Ishikawa (cell line): ENCODE results near the gene EXOC4.

ENCODE experiments used
- CEBPB ChIP-seq: IDR thresholded peaks from 2 replicates; pipeline ENCODE4 v1.6.1; 2012
- CREB1 ChIP-seq: IDR thresholded peaks from 2 replicates; pipeline ENCODE4 v1.6.1; 2012; ENCODE audit warnings: low read depth
- EGR1 ChIP-seq: IDR thresholded peaks from 2 replicates; pipeline ENCODE4 v1.6.1; 2012
- EP300 ChIP-seq: IDR thresholded peaks from 2 replicates; pipeline ENCODE4 v1.6.1; 2012; ENCODE audit warnings: borderline replicate concordance
- FOXM1 ChIP-seq: IDR thresholded peaks from 2 replicates; pipeline ENCODE4 v1.6.1; 2012; ENCODE audit warnings: low read depth, borderline replicate concordance
- MAX ChIP-seq: IDR thresholded peaks from 2 replicates; pipeline ENCODE4 v1.6.1; 2012
- NFIC ChIP-seq: IDR thresholded peaks from 2 replicates; pipeline ENCODE4 v1.6.1; 2012
- RAD21 ChIP-seq: IDR thresholded peaks from 2 replicates; pipeline ENCODE4 v1.6.1; 2012; ENCODE audit warnings: low read depth
- TAF1 ChIP-seq: IDR thresholded peaks from 2 replicates; pipeline ENCODE4 v1.6.1; 2012; ENCODE audit warnings: low read depth, mild to moderate bottlenecking
- TCF12 ChIP-seq: IDR thresholded peaks from 2 replicates; pipeline ENCODE4 v1.6.1; 2012; ENCODE audit warnings: low read depth
- TEAD4 ChIP-seq: IDR thresholded peaks from 2 replicates; pipeline ENCODE4 v1.6.1; 2012
- USF1 ChIP-seq: IDR thresholded peaks from 2 replicates; pipeline ENCODE4 v1.6.1; 2012
- YY1 ChIP-seq: IDR thresholded peaks from 2 replicates; pipeline ENCODE4 v1.6.1; 2012; ENCODE audit warnings: low read depth
- ZBTB7A ChIP-seq: IDR thresholded peaks from 2 replicates; pipeline ENCODE4 v1.6.1; 2012; ENCODE audit warnings: low read depth
- TF ChIP-seq, protein P1 (sequence below): IDR thresholded peaks from 2 replicates; pipeline ENCODE4 v1.6.1; 2012; ENCODE audit warnings: low read depth, mild to moderate bottlenecking

EXOC4 gene

GRCh38 chr7:133859871-133860450 lies 607.1 kb downstream of the EXOC4 start:
- TF ChIP-seq NFIC (no peak), EGR1 (no peak), TCF12 (no peak), TAF1 (no peak), TEAD4 (no peak), EP300 (no peak), USF1 (no peak), FOXM1 (no peak), RAD21 (no peak), CREB1 (no peak), YY1 (no peak), CEBPB (no peak), ZBTB7A (no peak)

- TF ChIP-seq CEBPB (no peak), YY1 (no peak), TAF1 (no peak), TCF12 (no peak), MAX (no peak), EGR1 (no peak), FOXM1 (no peak), USF1 (no peak), TEAD4 (no peak), NFIC (no peak), ZBTB7A (no peak), EP300 (no peak)
- TF ChIP-seq, protein P1, sequence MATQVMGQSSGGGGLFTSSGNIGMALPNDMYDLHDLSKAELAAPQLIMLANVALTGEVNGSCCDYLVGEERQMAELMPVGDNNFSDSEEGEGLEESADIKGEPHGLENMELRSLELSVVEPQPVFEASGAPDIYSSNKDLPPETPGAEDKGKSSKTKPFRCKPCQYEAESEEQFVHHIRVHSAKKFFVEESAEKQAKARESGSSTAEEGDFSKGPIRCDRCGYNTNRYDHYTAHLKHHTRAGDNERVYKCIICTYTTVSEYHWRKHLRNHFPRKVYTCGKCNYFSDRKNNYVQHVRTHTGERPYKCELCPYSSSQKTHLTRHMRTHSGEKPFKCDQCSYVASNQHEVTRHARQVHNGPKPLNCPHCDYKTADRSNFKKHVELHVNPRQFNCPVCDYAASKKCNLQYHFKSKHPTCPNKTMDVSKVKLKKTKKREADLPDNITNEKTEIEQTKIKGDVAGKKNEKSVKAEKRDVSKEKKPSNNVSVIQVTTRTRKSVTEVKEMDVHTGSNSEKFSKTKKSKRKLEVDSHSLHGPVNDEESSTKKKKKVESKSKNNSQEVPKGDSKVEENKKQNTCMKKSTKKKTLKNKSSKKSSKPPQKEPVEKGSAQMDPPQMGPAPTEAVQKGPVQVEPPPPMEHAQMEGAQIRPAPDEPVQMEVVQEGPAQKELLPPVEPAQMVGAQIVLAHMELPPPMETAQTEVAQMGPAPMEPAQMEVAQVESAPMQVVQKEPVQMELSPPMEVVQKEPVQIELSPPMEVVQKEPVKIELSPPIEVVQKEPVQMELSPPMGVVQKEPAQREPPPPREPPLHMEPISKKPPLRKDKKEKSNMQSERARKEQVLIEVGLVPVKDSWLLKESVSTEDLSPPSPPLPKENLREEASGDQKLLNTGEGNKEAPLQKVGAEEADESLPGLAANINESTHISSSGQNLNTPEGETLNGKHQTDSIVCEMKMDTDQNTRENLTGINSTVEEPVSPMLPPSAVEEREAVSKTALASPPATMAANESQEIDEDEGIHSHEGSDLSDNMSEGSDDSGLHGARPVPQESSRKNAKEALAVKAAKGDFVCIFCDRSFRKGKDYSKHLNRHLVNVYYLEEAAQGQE, result no peak
Observed at GRCh38 chr7:133860628-133861335, 607.9 kb downstream of the EXOC4 start.

- TF ChIP-seq TEAD4, result no peak
- TF ChIP-seq NFIC, result no peak
- no peak for TF ChIP-seq EP300
- TF ChIP-seq EGR1, result no peak
- TF ChIP-seq RAD21, result no peak
- TF ChIP-seq, protein P1, result no peak
- TF ChIP-seq MAX, result no peak
- TF ChIP-seq TAF1, result no peak
- TF ChIP-seq FOXM1, result no peak
- TF ChIP-seq USF1, result no peak
- TF ChIP-seq CEBPB, result no peak
- TF ChIP-seq TCF12, result no peak
- TF ChIP-seq YY1, result no peak
- no peak for TF ChIP-seq ZBTB7A
Observed at GRCh38 chr7:133861876-133862275, 609.0 kb downstream of the EXOC4 start.

- no peak for TF ChIP-seq YY1
- TF ChIP-seq EP300, result no peak
- TF ChIP-seq USF1, result no peak
Observed at GRCh38 chr7:133863362-133864061, 610.6 kb downstream of the EXOC4 start.
